Measurements from ENCODE around the gene ST7L. TPM values are rescaled to one million over a fixed set of nuclear protein-coding genes. Genes with fewer than 3 reads are reported as not detected.

The ST7L gene
- polyA plus RNA-seq, 2 of the 4 experiments (the other 2 are of a cell fraction): 10.5 to 10.8 TPM

- Histone ChIP-seq H3K27ac (no peak overlapping the region), H3K4me2 (no peak overlapping the region), H3K4me1 (peaks cover 54% of the 10 kb centered on the region), H3K9me3 (no peaks in the 10 kb centered on the region), H3K4me3 (no peak overlapping the region)
- ChIA-PET CTCF (no interaction called here), POLR2A (no interaction called here)
- no peak for TF ChIP-seq NFE2L2 (conservative IDR thresholded peaks at IDR 0.05; ENCODE audit: low read length)
- no peak for TF ChIP-seq CHD4 (IDR thresholded peaks at IDR 0.05; ENCODE audit: borderline replicate concordance)
- TF ChIP-seq PHF8 (IDR thresholded peaks at IDR 0.05; ENCODE audit: borderline replicate concordance, low read depth): no peak
- TF ChIP-seq NPAS2 (CRISPR knock-in tag; IDR thresholded peaks at IDR 0.05; ENCODE audit: borderline replicate concordance): no peak
- TF ChIP-seq HES2 (IDR thresholded peaks at IDR 0.05): no peak
- TF ChIP-seq PBX3 (IDR thresholded peaks at IDR 0.05): no peak
- no peak for TF ChIP-seq ZSCAN20 (CRISPR knock-in tag; IDR thresholded peaks at IDR 0.05)
- TF ChIP-seq USF2 (IDR thresholded peaks at IDR 0.05): no peak
- TF ChIP-seq MAX (IDR thresholded peaks at IDR 0.05): no peak
- TF ChIP-seq EHF (CRISPR knock-in tag; IDR thresholded peaks at IDR 0.05): no peak
- no peak for TF ChIP-seq POLR2AphosphoS2 (conservative IDR thresholded peaks at IDR 0.05; ENCODE audit: low read length)
- TF ChIP-seq TP53 (CRISPR knock-in tag; IDR thresholded peaks at IDR 0.05): no peak
- no peak for FAIRE-seq
- DNase-seq (ENCODE audit: low read depth in 1 of 2, low spot score in 1 of 2): no peak
- ATAC-seq: no peak
Measured at GRCh38 chr1:112634367-112634766, 15.4 kb upstream of the ST7L start.

- H3K4me2 ChIP-seq: no peak overlapping the region
- H3K4me3 ChIP-seq: no peak overlapping the region
- ChIA-PET CTCF (no interaction called here), POLR2A (no interaction called here)
- peaks cover 49% of the 10 kb centered on the region for H3K4me1 ChIP-seq
- 91% methylated on average over 2 of the region's 2 CpGs for WGBS (ENCODE audit: missing lambda C conversion rate)
- H3K27ac ChIP-seq: no peak overlapping the region
- no peak for DNase-seq (ENCODE audit: low read depth in 1 of 2, low spot score in 1 of 2)
- ATAC-seq: no peak
- FAIRE-seq: no peak
- TF ChIP-seq NPAS2 (CRISPR knock-in tag; IDR thresholded peaks at IDR 0.05; ENCODE audit: borderline replicate concordance): no peak
- no peak for TF ChIP-seq POLR2AphosphoS2 (conservative IDR thresholded peaks at IDR 0.05; ENCODE audit: low read length)
- no peak for TF ChIP-seq EHMT2 (IDR thresholded peaks at IDR 0.05; ENCODE audit: low read depth)
- TF ChIP-seq KDM5A (IDR thresholded peaks at IDR 0.05): no peak
- TF ChIP-seq RAD21 (conservative IDR thresholded peaks at IDR 0.05 in 1 of 2, IDR thresholded peaks at IDR 0.05 in 1 of 2): no peak
- no peak for TF ChIP-seq HDAC2 (IDR thresholded peaks at IDR 0.05)
- TF ChIP-seq TP53 (CRISPR knock-in tag; IDR thresholded peaks at IDR 0.05): no peak
- TF ChIP-seq FOSB (CRISPR knock-in tag; IDR thresholded peaks at IDR 0.05): no peak
- H3K9me3 ChIP-seq: no peaks in the 10 kb centered on the region
Measured at GRCh38 chr1:112633628-112634027, 14.7 kb upstream of the ST7L start.

GRCh38 chr1:112629256-112629655 lies 10.3 kb upstream of the ST7L start:
- H3K9me3 ChIP-seq: no peaks in the 10 kb centered on the region
- POLR2A ChIA-PET: no interaction called here
- ATAC-seq (no peak), FAIRE-seq (no peak), DNase-seq (ENCODE audit: low read depth in 1 of 2, low spot score in 1 of 2) (no peak)
- H3K27ac ChIP-seq: no peak overlapping the region
- H3K4me2 ChIP-seq: no peak overlapping the region
- no peak overlapping the region for H3K4me3 ChIP-seq
- H3K4me1 ChIP-seq: peaks cover 11% of the 10 kb centered on the region; the same call in 2 of the 3 replicates
- TF ChIP-seq EP300 (IDR thresholded peaks at IDR 0.05) (no peak), KDM1A (IDR thresholded peaks at IDR 0.05; ENCODE audit: low read depth) (no peak), CEBPB (IDR thresholded peaks at IDR 0.05) (no peak), SREBF2 (IDR thresholded peaks at IDR 0.05) (no peak), REST (IDR thresholded peaks at IDR 0.05) (no peak), MAFK (IDR thresholded peaks at IDR 0.05; ENCODE audit: partially characterized antibody) (no peak), POLR2A (IDR thresholded peaks at IDR 0.05; ENCODE audit: low read length) (no peak), ESRRA (IDR thresholded peaks at IDR 0.05; ENCODE audit: borderline replicate concordance, low read length) (no peak), NPAS2 (CRISPR knock-in tag; IDR thresholded peaks at IDR 0.05; ENCODE audit: borderline replicate concordance) (no peak), PBX3 (IDR thresholded peaks at IDR 0.05) (no peak)
- CTCF ChIA-PET: interaction anchor here (1.3 kb wide), 1 partner anchor 45 kb away, joined by 4 read pairs; the partner anchor contains the start of gene MOV10
